Activated B cell treated with CpG ODN at 0.5 μM for 24 hours (primary cell): ENCODE results near the gene DENND10. TPM values are rescaled to one million over a fixed set of nuclear protein-coding genes. Genes with fewer than 3 reads are reported as not detected.

Experiments used
- ATAC-seq: fragments of 200-7000 bp; cut with Tn5 transposase; one replicate; pipeline ENCODE4 v1.10.0; 2021; ENCODE audit warnings: low read depth, mild to moderate bottlenecking, moderate library complexity
- CTCF ChIA-PET: fragments of 350-600 bp; sonication (Branson Sonifier 250); formaldehyde crosslinking; loops from one replicate; lab custom pipeline; 2021; ENCODE audit warnings: antibody characterized with exemption; lab: Charles Lee
- POLR2A ChIA-PET: fragments of 350-600 bp; sonication (Branson Sonifier 250); formaldehyde crosslinking; loops from one replicate; lab custom pipeline; 2021; ENCODE audit warnings: antibody characterized with exemption; lab: Charles Lee
- DNase-seq: peaks from one replicate; pipeline ENCODE4 v3.0.0; 2022
- H3K27ac Mint-ChIP-seq: one replicate; pipeline ENCODE4 v1.8.0; 2020; ENCODE audit warnings: mixed read lengths
- H3K27me3 Mint-ChIP-seq: one replicate; pipeline ENCODE4 v1.8.0; 2021; ENCODE audit warnings: mixed read lengths
- H3K36me3 Mint-ChIP-seq: one replicate; pipeline ENCODE4 v1.8.0; 2021; ENCODE audit warnings: low read depth, mixed read lengths
- H3K4me1 Mint-ChIP-seq: one replicate; pipeline ENCODE4 v1.8.0; 2021; ENCODE audit warnings: mixed read lengths
- H3K4me3 Mint-ChIP-seq: one replicate; pipeline ENCODE4 v1.8.0; 2020; ENCODE audit warnings: mild to moderate bottlenecking, mixed read lengths
- H3K9me3 Mint-ChIP-seq: one replicate; pipeline ENCODE4 v1.8.0; 2020; ENCODE audit warnings: mixed read lengths
- intact Hi-C: fragments of 100-400 bp; cut with micrococcal nuclease; formaldehyde crosslinking; loops from one replicate; pipeline ENCODE4 v1.15.1; 2024
- total RNA-seq: library from RNA; stranded (reverse); gene quantifications from 2 replicates; pipeline ENCODE4 v1.2.3, GENCODE V29; 2022
- TF ChIP-seq, protein P1 (sequence below): fragments of 200-600 bp; IDR thresholded peaks from one replicate; pipeline ENCODE4 v1.8.0; 2022; ENCODE audit warnings: antibody characterized with exemption, mild to moderate bottlenecking

Gene DENND10
- total RNA-seq, 1 donor from 2014 or later, result 15.0 TPM

DNA sequence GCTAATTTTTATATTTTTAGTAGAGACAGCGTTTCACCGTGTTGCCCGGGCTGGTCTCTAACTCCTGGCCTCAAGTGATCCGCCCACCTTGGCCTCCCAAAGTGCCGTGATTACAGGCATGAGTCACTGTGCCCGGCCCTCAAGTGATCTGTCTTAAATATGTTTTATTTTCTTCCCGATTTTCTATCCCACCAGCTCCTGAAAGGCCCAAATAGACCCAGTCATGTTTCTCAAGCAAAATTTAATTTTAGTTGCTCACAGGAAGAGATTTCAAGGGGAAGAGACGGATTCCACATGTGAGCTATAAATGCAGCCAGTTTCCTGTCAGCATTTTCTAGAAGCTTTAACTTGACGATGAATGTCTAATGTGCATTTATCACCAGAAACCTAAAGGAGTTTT lies 12.0 kb downstream of the DENND10 start:
- ChIA-PET CTCF (no interaction called here), POLR2A (interaction anchor here (0.6 kb wide), 1 partner anchor 10 kb away, joined by 14 read pairs; no protein-coding TSS in a partner anchor)
- DNase-seq (no peak), ATAC-seq (no peak)
- no peaks in the 10 kb centered on the region for H3K27me3 Mint-ChIP-seq
- no peak overlapping the region for H3K4me3 Mint-ChIP-seq
- TF ChIP-seq, protein P1, sequence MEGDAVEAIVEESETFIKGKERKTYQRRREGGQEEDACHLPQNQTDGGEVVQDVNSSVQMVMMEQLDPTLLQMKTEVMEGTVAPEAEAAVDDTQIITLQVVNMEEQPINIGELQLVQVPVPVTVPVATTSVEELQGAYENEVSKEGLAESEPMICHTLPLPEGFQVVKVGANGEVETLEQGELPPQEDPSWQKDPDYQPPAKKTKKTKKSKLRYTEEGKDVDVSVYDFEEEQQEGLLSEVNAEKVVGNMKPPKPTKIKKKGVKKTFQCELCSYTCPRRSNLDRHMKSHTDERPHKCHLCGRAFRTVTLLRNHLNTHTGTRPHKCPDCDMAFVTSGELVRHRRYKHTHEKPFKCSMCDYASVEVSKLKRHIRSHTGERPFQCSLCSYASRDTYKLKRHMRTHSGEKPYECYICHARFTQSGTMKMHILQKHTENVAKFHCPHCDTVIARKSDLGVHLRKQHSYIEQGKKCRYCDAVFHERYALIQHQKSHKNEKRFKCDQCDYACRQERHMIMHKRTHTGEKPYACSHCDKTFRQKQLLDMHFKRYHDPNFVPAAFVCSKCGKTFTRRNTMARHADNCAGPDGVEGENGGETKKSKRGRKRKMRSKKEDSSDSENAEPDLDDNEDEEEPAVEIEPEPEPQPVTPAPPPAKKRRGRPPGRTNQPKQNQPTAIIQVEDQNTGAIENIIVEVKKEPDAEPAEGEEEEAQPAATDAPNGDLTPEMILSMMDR, result no peak
- H3K36me3 Mint-ChIP-seq, result peaks cover 37% of the 10 kb centered on the region
- no peak overlapping the region for H3K27ac Mint-ChIP-seq
- peaks cover 4% of the 10 kb centered on the region for H3K4me1 Mint-ChIP-seq
- H3K9me3 Mint-ChIP-seq, result no peaks in the 10 kb centered on the region
- intact Hi-C loops, result no loop called here

DNA sequence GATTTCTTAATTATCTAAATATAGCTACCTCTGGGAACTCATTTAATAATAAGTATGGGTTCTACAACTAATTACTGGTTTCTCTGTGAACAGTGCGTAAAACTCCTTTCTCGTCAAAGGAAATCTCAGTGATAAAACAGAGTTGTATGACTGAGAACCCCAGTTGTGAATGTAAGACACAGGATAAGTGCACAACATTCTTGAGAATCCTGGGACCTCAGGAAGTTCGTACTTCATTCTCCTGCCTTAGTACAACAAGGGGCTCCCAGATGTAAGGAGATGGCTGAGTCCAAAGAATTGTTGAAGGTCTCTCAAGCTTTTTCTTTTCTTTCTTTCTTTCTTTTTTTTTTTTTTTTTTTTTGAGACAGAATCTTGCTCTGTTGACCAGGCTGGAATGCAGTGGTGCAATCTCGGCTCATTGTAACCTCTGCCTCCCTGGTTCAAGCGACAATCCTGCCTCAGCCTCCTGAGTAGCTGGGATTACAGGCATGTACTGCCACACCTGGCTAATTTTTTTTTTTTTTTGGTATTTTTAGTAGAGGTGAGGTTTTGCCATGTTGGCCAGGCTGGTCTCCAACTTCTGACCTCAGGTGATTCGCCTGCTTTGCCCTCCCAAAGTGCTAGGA lies 12.5 kb downstream of the DENND10 start:
- intact Hi-C loops, result no loop called here
- Mint-ChIP-seq H3K27ac (no peak overlapping the region), H3K36me3 (peaks cover 40% of the 10 kb centered on the region), H3K9me3 (no peaks in the 10 kb centered on the region), H3K4me1 (peaks cover 4% of the 10 kb centered on the region), H3K4me3 (no peak overlapping the region), H3K27me3 (no peaks in the 10 kb centered on the region)
- no peak for DNase-seq
- no peak for ATAC-seq
- ChIA-PET POLR2A (interaction anchor here (0.6 kb wide), 1 partner anchor 9 kb away, joined by 14 read pairs; no protein-coding TSS in a partner anchor), CTCF (no interaction called here)
- TF ChIP-seq, protein P1, result no peak

- H3K9me3 Mint-ChIP-seq, result no peaks in the 10 kb centered on the region
- TF ChIP-seq, protein P1, result no peak
- ChIA-PET CTCF (no interaction called here), POLR2A (no interaction called here)
- peaks cover 51% of the 10 kb centered on the region for H3K36me3 Mint-ChIP-seq
- intact Hi-C loops, result no loop called here
- H3K27me3 Mint-ChIP-seq, result no peaks in the 10 kb centered on the region
- H3K4me1 Mint-ChIP-seq, result peaks cover 4% of the 10 kb centered on the region
- ATAC-seq (no peak), DNase-seq (no peak)
- no peak overlapping the region for H3K4me3 Mint-ChIP-seq
- H3K27ac Mint-ChIP-seq, result no peak overlapping the region
These were observed 14.3 kb downstream of the DENND10 start for GRCh38 chr10:119118231-119118630.

DNA sequence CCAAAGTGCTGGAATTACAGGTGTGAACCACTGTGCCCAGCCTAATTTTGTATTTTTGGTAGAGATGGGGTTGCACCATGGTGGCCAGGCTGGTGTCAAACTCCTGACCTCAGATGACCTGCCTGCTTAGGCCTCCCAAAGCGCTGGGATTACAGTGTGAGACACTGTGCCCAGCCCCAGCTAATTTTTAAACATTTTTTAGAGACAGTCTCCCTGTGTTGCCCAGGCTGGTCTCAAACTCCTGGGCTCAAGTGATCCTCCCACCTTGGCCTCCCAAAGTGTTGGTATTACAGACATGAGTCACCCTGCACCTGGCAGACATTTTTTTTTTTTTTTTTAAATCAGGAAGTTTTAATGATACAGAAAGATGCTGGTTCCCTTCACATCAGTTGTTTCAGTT lies 15.5 kb downstream of the DENND10 start:
- Mint-ChIP-seq H3K9me3 (no peaks in the 10 kb centered on the region), H3K4me1 (peaks cover 4% of the 10 kb centered on the region), H3K27me3 (no peaks in the 10 kb centered on the region), H3K27ac (peak overlapping the region; percentile 18), H3K4me3 (no peak overlapping the region), H3K36me3 (peaks cover 46% of the 10 kb centered on the region)
- ChIA-PET POLR2A (interaction anchor here (0.7 kb wide), 1 partner anchor 39 kb away, joined by 4 read pairs; the partner anchor contains the start of gene EIF3A), CTCF (no interaction called here)
- DNase-seq, result no peak
- TF ChIP-seq, protein P1, result no peak
- intact Hi-C loops, result no loop called here
- no peak for ATAC-seq

DNA sequence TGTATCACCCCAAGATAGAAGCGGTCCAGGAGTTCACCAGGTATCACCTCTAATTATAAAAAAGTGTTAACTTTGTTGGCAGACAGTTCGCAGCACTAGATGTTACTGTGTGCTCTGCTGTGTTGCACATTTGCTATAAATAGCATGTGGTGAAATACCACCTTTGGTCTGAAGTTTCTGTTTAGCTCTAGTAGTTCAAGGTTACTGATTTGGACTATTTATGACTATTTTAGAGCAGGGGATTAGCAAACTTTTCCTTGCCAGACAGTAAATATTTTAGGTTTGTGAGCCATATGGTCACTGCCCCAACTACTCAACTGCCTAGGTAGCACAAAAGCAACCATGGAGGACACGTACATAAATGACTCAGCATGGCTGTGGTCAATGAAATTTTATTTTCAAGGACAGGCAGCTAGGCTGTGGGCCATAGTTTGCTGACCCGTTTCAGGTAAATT lies 16.5 kb downstream of the DENND10 start:
- CTCF ChIA-PET, result no interaction called here
- Mint-ChIP-seq H3K36me3 (peaks cover 44% of the 10 kb centered on the region), H3K27me3 (no peaks in the 10 kb centered on the region), H3K9me3 (no peaks in the 10 kb centered on the region), H3K4me1 (peaks cover 4% of the 10 kb centered on the region), H3K4me3 (no peak overlapping the region), H3K27ac (no peak overlapping the region)
- POLR2A ChIA-PET, result no interaction called here
- intact Hi-C loops, result no loop called here
- DNase-seq (no peak), ATAC-seq (no peak)
- TF ChIP-seq, protein P1, result no peak
